ENCODE results near the gene ZNF197. TPM values are rescaled to one million over a fixed set of nuclear protein-coding genes. Genes with fewer than 3 reads are reported as not detected.

Gene ZNF197
- total and polyA plus RNA-seq, 2 donors (not counting 3 experiments of a cell fraction or from before 2014, with no cell fraction given): 2.9 to 6.4 TPM

- dilution Hi-C loops (cut with MboI; ENCODE audit: extremely low pct_ligation_motif_present, low sequenced_read_pairs): no loop called here
- Histone ChIP-seq H3K27ac (ENCODE audit: insufficient read depth, low read depth, low read length) (no peak overlapping the region), H3K36me3 (ENCODE audit: control insufficient read depth in 2 of 2, extremely low read depth in 1 of 2, insufficient read depth in 2 of 2, low read length in 2 of 2) (peaks cover 34 to 49% of the 10 kb centered on the region in 2 experiments), H3K4me2 (ENCODE audit: insufficient read depth, low read length) (no peak overlapping the region), H3K79me2 (ENCODE audit: control insufficient read depth, insufficient read depth, low read length) (peaks cover 7% of the 10 kb centered on the region), H4K20me1 (replicated peaks; ENCODE audit: control insufficient read depth, extremely low read depth, insufficient read depth, low read length) (no peaks in the 10 kb centered on the region), H3K9me1 (replicated peaks; ENCODE audit: control insufficient read depth, extremely low read depth, insufficient read depth, low read length) (no peaks in the 10 kb centered on the region), H3K9ac (replicated peaks; ENCODE audit: extremely low read depth, insufficient read depth, low read length) (no peak overlapping the region), H3K27me3 (ENCODE audit: control insufficient read depth in 2 of 2, insufficient read depth in 2 of 2, low read length in 2 of 2) (no peaks in the 10 kb centered on the region), H2AFZ (ENCODE audit: low read depth, low read length) (no peak overlapping the region), H3K4me3 (replicated peaks in 1 of 3; ENCODE audit: insufficient read depth in 1 of 3, low read depth in 1 of 3, low read length in 3 of 3) (no peak overlapping the region), H3K9me3 (replicated peaks; ENCODE audit: control insufficient read depth, insufficient read depth, low read length) (peaks cover 10% of the 10 kb centered on the region), H3K4me1 (ENCODE audit: control insufficient read depth, extremely low read depth, insufficient read depth, low read length) (peaks cover 5% of the 10 kb centered on the region)
- BruUV-seq (replicated peaks): no TSS peak
- POLR2A ChIA-PET: no interaction called here
- TF ChIP-seq JUN (IDR thresholded peaks at IDR 0.05; ENCODE audit: borderline replicate concordance, insufficient read depth, insufficient read length, low read depth): no peak
- no peak for TF ChIP-seq GATA2 (IDR thresholded peaks at IDR 0.05; ENCODE audit: insufficient read depth, insufficient read length, low read depth, low read length)
- no peak for TF ChIP-seq POLR2A (IDR thresholded peaks at IDR 0.05; ENCODE audit: low read depth, low read length)
- no peak for TF ChIP-seq POLR2AphosphoS5 (IDR thresholded peaks at IDR 0.05; ENCODE audit: insufficient read depth, low read depth, low read length)
- TF ChIP-seq FOS (IDR thresholded peaks at IDR 0.05; ENCODE audit: borderline replicate concordance, insufficient read depth, low read length): no peak
- TF ChIP-seq, protein P1, sequence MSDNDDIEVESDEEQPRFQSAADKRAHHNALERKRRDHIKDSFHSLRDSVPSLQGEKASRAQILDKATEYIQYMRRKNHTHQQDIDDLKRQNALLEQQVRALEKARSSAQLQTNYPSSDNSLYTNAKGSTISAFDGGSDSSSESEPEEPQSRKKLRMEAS (IDR thresholded peaks at IDR 0.05; ENCODE audit: insufficient read depth, insufficient read length): no peak
- TF ChIP-seq, protein P2, sequence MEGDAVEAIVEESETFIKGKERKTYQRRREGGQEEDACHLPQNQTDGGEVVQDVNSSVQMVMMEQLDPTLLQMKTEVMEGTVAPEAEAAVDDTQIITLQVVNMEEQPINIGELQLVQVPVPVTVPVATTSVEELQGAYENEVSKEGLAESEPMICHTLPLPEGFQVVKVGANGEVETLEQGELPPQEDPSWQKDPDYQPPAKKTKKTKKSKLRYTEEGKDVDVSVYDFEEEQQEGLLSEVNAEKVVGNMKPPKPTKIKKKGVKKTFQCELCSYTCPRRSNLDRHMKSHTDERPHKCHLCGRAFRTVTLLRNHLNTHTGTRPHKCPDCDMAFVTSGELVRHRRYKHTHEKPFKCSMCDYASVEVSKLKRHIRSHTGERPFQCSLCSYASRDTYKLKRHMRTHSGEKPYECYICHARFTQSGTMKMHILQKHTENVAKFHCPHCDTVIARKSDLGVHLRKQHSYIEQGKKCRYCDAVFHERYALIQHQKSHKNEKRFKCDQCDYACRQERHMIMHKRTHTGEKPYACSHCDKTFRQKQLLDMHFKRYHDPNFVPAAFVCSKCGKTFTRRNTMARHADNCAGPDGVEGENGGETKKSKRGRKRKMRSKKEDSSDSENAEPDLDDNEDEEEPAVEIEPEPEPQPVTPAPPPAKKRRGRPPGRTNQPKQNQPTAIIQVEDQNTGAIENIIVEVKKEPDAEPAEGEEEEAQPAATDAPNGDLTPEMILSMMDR (IDR thresholded peaks at IDR 0.05; ENCODE audit: extremely low read depth in 1 of 2, insufficient read depth in 1 of 2, low read depth in 1 of 2, low read length in 2 of 2): no peak
- TF ChIP-seq EZH2 (IDR thresholded peaks at IDR 0.05; ENCODE audit: borderline replicate concordance, low read depth, low read length, severe bottlenecking): no peak
- FAIRE-seq: no peak
- intact Hi-C loops (cut with micrococcal nuclease): no loop called here
- no peak for DNase-seq (ENCODE audit: low read depth, low spot score)
- CTCF ChIA-PET: no interaction called here
These were observed 29.2 kb downstream of the ZNF197 start for GRCh38 chr3:44654039-44654438.

Measured in endothelial cell of umbilical vein (primary cell).